Omental fat pad (tissue), 4 donors: ENCODE data around the gene AGPAT3. TPM values are rescaled to one million over a fixed set of nuclear protein-coding genes. Genes with fewer than 3 reads are reported as not detected.

Experiments used
- ATAC-seq: fragments of 150-250 bp; one replicate; pipeline ENCODE4 v1.9.1; 2016; ENCODE audit warnings: mild to moderate bottlenecking, moderate library complexity; ENCODE audit not compliant: low FRiP score
- DNase-seq: peaks from one replicate; pipeline ENCODE4 v3.0.0-alpha.2; 2019; ENCODE audit warnings: low spot score
- CTCF ChIP-seq, 3 donors: fragments of 450-650 bp; IDR thresholded peaks; one replicate each; pipeline ENCODE4 v1.5.1; 2016 to 2017; ENCODE audit warnings: antibody characterized with exemption in 3 of 3, mild to moderate bottlenecking in 3 of 3, moderate library complexity in 2 of 3
- small RNA-seq: library from RNA; depleted of rRNA; stranded (forward); fragments of <200 nt; gene quantifications from one replicate; pipeline ENCODE3, GENCODE V24; 2016
- total RNA-seq, 4 donors: library from RNA; depleted of rRNA; stranded (reverse); fragments of >200 nt; gene quantifications; one replicate each; pipeline ENCODE4 v1.1.0, GENCODE V29; 2016

Gene AGPAT3
- total RNA-seq, 4 donors from 2014 or later: 29.7 to 47.0 (median 43.3) TPM

GRCh38 chr21:44024257-44024656 is 159.2 kb downstream of the AGPAT3 start:
- DNase-seq: no peak
- ATAC-seq: no peak

GRCh38 chr21:44024887-44025353 is 159.9 kb downstream of the AGPAT3 start:
- peak; percentile 52 for ATAC-seq

More at GRCh38 chr21:44024257-44024656, 159.2 kb downstream of the AGPAT3 start:
- no peak for TF ChIP-seq CTCF (IDR thresholded peaks at IDR 0.05)

GRCh38 chr21:44027607-44028286 is 162.7 kb downstream of the AGPAT3 start:
- TF ChIP-seq CTCF (IDR thresholded peaks at IDR 0.05): no peak
- no peak for ATAC-seq

More at GRCh38 chr21:44024887-44025353, 159.9 kb downstream of the AGPAT3 start:
- DNase-seq: no peak
- TF ChIP-seq CTCF (IDR thresholded peaks at IDR 0.05): no peak

GRCh38 chr21:44028287-44028659 is 163.2 kb downstream of the AGPAT3 start:
- TF ChIP-seq CTCF (IDR thresholded peaks at IDR 0.05): no peak
- DNase-seq: no peak
- no peak for ATAC-seq

More at GRCh38 chr21:44027607-44028286, 162.7 kb downstream of the AGPAT3 start:
- DNase-seq: no peak

GRCh38 chr21:44029460-44030087 is 164.6 kb downstream of the AGPAT3 start:
- ATAC-seq (no peak), DNase-seq (no peak)
- TF ChIP-seq CTCF (IDR thresholded peaks at IDR 0.05): no peak

- DNase-seq (no peak), ATAC-seq (no peak)
- no peak for TF ChIP-seq CTCF (IDR thresholded peaks at IDR 0.05)
Observed at GRCh38 chr21:44035244-44035643, 170.2 kb downstream of the AGPAT3 start.

Small RNA genes within 50 kb of the gene (small RNA-seq; reads per million reads assigned to genes)
- gene RNU6-1150P: not detected
- not detected for gene RNU6-859P

Other genes with a start within 250 kb of the AGPAT3 start
- 1 to 10 TPM in 2 of 4 donors, under 1 TPM in 1, not detected in 1; 0.94 to 1.6 (median 1.1) TPM for gene HSF2BP, start 205.7 kb upstream of the AGPAT3 start, total RNA-seq
- 10 to 100 TPM; 19.4 to 47.4 (median 22.0) TPM for gene RRP1B, start 205.7 kb upstream of the AGPAT3 start, total RNA-seq
- gene PDXK, start 146.1 kb upstream of the AGPAT3 start, total RNA-seq: 100 to 1,000 TPM in 2 of 4 donors, 10 to 100 TPM in 2; 58.8 to 111 (median 93.5) TPM
- gene CSTB, start 88.9 kb upstream of the AGPAT3 start, total RNA-seq: 10 to 100 TPM in 3 of 4 donors, 1 to 10 TPM in 1; 8.0 to 27.9 (median 17.7) TPM
- 10 to 100 TPM; 22.0 to 66.8 (median 25.4) TPM for gene RRP1, start 75.6 kb upstream of the AGPAT3 start, total RNA-seq
- 10 to 100 TPM; 29.3 to 42.8 (median 36.6) TPM for gene TRAPPC10, start 147.1 kb downstream of the AGPAT3 start, total RNA-seq
- gene PWP2, start 242.2 kb downstream of the AGPAT3 start, total RNA-seq: 10 to 100 TPM in 2 of 4 donors, 1 to 10 TPM in 2; 5.3 to 17.2 (median 11.3) TPM